Measurements from ENCODE around the gene NCK2. TPM values are rescaled to one million over a fixed set of nuclear protein-coding genes. Genes with fewer than 3 reads are reported as not detected.

The NCK2 gene
- total RNA-seq, 4 donors from 2014 or later: 59.8 to 130 (median 96.2) TPM

DNA sequence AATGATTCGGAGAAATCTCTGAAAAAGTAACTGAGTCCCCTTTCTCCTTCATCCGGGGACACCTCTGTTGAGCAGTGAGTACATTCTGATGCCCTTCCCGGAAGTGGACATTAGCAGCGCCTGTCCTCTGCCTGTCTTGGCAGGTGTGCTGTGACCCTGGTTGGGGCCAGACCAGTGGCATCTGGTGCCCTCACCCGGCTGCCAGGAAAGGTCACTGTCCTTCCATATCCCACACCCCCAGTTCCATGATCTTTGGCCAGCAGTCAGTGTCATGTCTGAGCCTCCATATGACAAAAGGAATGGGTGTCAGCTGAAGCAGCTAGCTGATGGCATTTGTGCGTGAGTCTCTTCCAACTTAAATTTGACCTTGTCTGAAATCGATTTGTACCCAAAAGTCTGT, 128.1 kb downstream of the NCK2 start:
- Histone ChIP-seq H3K27ac (replicated peaks in 1 of 4) (no peak overlapping the region), H3K36me3 (no peaks in the 10 kb centered on the region), H3K4me1 (peaks cover 12 to 44% (median 27%) of the 10 kb centered on the region in 4 donors), H3K9me3 (no peaks in the 10 kb centered on the region), H3K27me3 (no peaks in the 10 kb centered on the region), H3K4me3 (no peak overlapping the region)
- intact Hi-C loops (cut with DNase I): no loop called here
- DNase-seq (ENCODE audit: extremely low spot score): no peak
- TF ChIP-seq, protein P1, sequence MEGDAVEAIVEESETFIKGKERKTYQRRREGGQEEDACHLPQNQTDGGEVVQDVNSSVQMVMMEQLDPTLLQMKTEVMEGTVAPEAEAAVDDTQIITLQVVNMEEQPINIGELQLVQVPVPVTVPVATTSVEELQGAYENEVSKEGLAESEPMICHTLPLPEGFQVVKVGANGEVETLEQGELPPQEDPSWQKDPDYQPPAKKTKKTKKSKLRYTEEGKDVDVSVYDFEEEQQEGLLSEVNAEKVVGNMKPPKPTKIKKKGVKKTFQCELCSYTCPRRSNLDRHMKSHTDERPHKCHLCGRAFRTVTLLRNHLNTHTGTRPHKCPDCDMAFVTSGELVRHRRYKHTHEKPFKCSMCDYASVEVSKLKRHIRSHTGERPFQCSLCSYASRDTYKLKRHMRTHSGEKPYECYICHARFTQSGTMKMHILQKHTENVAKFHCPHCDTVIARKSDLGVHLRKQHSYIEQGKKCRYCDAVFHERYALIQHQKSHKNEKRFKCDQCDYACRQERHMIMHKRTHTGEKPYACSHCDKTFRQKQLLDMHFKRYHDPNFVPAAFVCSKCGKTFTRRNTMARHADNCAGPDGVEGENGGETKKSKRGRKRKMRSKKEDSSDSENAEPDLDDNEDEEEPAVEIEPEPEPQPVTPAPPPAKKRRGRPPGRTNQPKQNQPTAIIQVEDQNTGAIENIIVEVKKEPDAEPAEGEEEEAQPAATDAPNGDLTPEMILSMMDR (IDR thresholded peaks at IDR 0.05): no peak
- TF ChIP-seq POLR2A (IDR thresholded peaks at IDR 0.05; ENCODE audit: low read depth) (no peak), EP300 (IDR thresholded peaks at IDR 0.05) (no peak), POLR2AphosphoS5 (IDR thresholded peaks at IDR 0.05) (no peak)
- 93% methylated on average over 7 of the region's 7 CpGs for WGBS

DNA sequence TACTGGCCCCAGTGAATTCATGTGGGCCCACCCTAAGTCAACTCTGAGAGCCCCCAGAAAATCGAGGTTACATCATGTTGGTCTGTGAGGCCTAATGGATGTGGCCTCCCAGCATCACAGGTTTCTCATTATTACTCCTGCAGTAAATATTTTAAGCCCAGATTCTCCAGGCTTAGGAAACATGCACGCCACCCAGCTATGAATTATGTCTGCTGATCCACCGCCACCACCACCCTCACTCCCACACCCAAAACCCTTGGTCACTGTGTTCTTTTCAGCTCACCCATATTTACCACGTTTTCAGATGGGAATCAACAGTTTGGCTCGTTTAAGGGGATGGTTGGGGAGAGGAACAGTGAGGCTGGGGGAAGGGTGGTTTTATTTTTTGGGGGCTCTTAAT, 128.6 kb downstream of the NCK2 start:
- Histone ChIP-seq H3K9me3 (no peaks in the 10 kb centered on the region), H3K4me3 (no peak overlapping the region), H3K4me1 (peaks cover 10 to 43% (median 22%) of the 10 kb centered on the region in 4 donors), H3K36me3 (no peaks in the 10 kb centered on the region), H3K27ac (replicated peaks in 1 of 4) (no peak overlapping the region), H3K27me3 (no peaks in the 10 kb centered on the region)
- intact Hi-C loops (cut with DNase I): no loop called here
- TF ChIP-seq POLR2A (IDR thresholded peaks at IDR 0.05; ENCODE audit: low read depth): no peak
- TF ChIP-seq, protein P1 (IDR thresholded peaks at IDR 0.05): no peak
- 81% methylated on average over 5 of the region's 5 CpGs for WGBS
- no peak for DNase-seq (ENCODE audit: extremely low spot score)

DNA sequence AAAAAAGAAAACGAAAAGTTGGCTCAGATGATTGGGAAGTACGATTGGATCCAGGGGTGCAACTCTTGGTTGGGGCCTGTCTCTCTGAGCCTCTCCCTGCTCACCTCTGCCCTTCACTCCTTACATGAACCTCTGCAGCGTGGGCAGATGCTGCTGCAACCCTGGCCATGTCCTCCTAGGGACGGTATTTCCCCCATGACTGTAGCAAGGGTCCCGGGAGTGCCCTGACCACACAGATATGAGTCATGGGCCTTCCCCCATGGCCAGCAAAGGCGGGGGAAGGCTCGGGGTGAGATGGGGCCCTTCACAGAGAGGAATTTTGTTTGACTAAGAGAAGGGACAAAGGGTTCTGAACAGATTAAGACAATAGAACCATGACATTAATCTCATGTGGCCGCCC, 129.0 kb downstream of the NCK2 start:
- H3K27me3 ChIP-seq: no peaks in the 10 kb centered on the region
- TF ChIP-seq EP300 (IDR thresholded peaks at IDR 0.05) (no peak), POLR2A (IDR thresholded peaks at IDR 0.05; ENCODE audit: low read depth) (no peak), POLR2AphosphoS5 (IDR thresholded peaks at IDR 0.05) (no peak)
- TF ChIP-seq, protein P1 (IDR thresholded peaks at IDR 0.05): no peak
- intact Hi-C loops (cut with DNase I): no loop called here
- no peak overlapping the region for H3K27ac ChIP-seq (replicated peaks in 1 of 4)
- no peaks in the 10 kb centered on the region for H3K9me3 ChIP-seq
- H3K36me3 ChIP-seq: no peaks in the 10 kb centered on the region
- peaks cover 8 to 39% (median 18%) of the 10 kb centered on the region in 4 donors for H3K4me1 ChIP-seq
- WGBS: 46% methylated on average over 7 of the region's 8 CpGs
- DNase-seq (ENCODE audit: extremely low spot score): no peak
- H3K4me3 ChIP-seq: no peak overlapping the region

- 86% methylated on average over 6 of the region's 6 CpGs for WGBS
- DNase-seq (ENCODE audit: extremely low spot score): no peak
- Histone ChIP-seq H3K9me3 (no peaks in the 10 kb centered on the region), H3K27me3 (no peaks in the 10 kb centered on the region), H3K36me3 (no peaks in the 10 kb centered on the region), H3K4me1 (peaks cover 8 to 31% (median 15%) of the 10 kb centered on the region in 4 donors), H3K27ac (replicated peaks in 1 of 4) (no peak overlapping the region), H3K4me3 (no peak overlapping the region)
- intact Hi-C loops (cut with DNase I): no loop called here
- TF ChIP-seq EP300 (IDR thresholded peaks at IDR 0.05) (no peak), POLR2A (IDR thresholded peaks at IDR 0.05; ENCODE audit: low read depth) (no peak), POLR2AphosphoS5 (IDR thresholded peaks at IDR 0.05) (no peak)
- TF ChIP-seq, protein P1 (IDR thresholded peaks at IDR 0.05): no peak
Measured at GRCh38 chr2:105874466-105874865, 129.8 kb downstream of the NCK2 start.

DNA sequence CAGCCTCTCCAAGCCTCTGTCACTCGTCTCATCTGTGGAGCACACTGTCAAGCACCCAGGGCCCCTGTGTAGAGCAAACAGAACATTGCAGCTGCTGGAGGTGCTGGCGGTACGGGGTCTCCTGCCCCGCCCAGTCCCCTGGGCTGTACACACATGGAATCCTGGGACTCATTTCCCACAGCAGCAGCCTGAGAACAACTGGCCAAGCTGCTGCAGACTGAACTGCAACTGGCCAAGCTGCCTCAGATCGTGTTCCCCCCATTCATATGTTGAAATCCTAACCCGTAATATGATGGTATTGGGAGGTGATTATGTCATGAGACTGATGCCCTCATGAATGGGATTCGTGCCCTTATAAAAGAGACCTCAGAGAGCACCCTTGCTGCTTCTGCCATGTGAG, 130.5 kb downstream of the NCK2 start:
- intact Hi-C loops (cut with DNase I): no loop called here
- TF ChIP-seq POLR2A (IDR thresholded peaks at IDR 0.05; ENCODE audit: low read depth) (no peak), POLR2AphosphoS5 (IDR thresholded peaks at IDR 0.05) (no peak), EP300 (IDR thresholded peaks at IDR 0.05) (no peak)
- TF ChIP-seq, protein P1 (IDR thresholded peaks at IDR 0.05): no peak
- no peak for DNase-seq (ENCODE audit: extremely low spot score)
- Histone ChIP-seq H3K9me3 (no peaks in the 10 kb centered on the region), H3K27me3 (no peaks in the 10 kb centered on the region), H3K27ac (replicated peaks in 1 of 4) (no peak overlapping the region), H3K4me1 (peaks cover 8 to 31% (median 13%) of the 10 kb centered on the region in 4 donors), H3K36me3 (no peaks in the 10 kb centered on the region), H3K4me3 (no peak overlapping the region)
- WGBS: 93% methylated on average over 6 of the region's 7 CpGs
